Common myeloid progenitor, CD34-positive (primary cell): ENCODE measurements around the gene ARPIN.
"Not testable (repeated sequence)": the region's sequence is repeated elsewhere in the genome, so short reads cannot be mapped to it uniquely, and the experiment has no call there.

Experiments used
- CTCF ChIA-PET: fragments of 350-600 bp; sonication (Branson Sonifier 250); formaldehyde crosslinking; loops from one replicate; lab custom pipeline; 2021; ENCODE audit warnings: antibody characterized with exemption; lab: Charles Lee
- POLR2A ChIA-PET: fragments of 350-600 bp; sonication (Branson Sonifier 250); formaldehyde crosslinking; loops from one replicate; lab custom pipeline; 2021; ENCODE audit warnings: antibody characterized with exemption; lab: Charles Lee
- DNase-seq, 3 donors: peaks; one replicate each; pipeline versions ENCODE4 v3.0.0 to v3.0.0-alpha.2; 2013
- H3K27ac ChIP-seq, 2 experiments: 1 replicate in 1 of 2; 2 replicates in 1 of 2; pipeline ENCODE4 v1.7.0; 2013; ENCODE audit warnings: inconsistent platforms in 2 of 2, low read length in 2 of 2, mild to moderate bottlenecking in 2 of 2, low read depth in 1 of 2, moderate library complexity in 1 of 2; ENCODE audit not compliant: severe bottlenecking in 2 of 2, insufficient read depth in 1 of 2, poor library complexity in 1 of 2
- H3K27me3 ChIP-seq, 5 experiments: replicated peaks in 2 of 5; 1 replicate in 3 of 5; 2 replicates in 2 of 5; pipeline versions ENCODE4 v1.6.1 to v1.7.0; 2013; ENCODE audit warnings: low read length in 4 of 5, mild to moderate bottlenecking in 2 of 5, moderate library complexity in 2 of 5, inconsistent platforms in 1 of 5; ENCODE audit not compliant: insufficient read depth in 5 of 5, control insufficient read depth in 4 of 5
- H3K36me3 ChIP-seq, 4 experiments: 1 replicate in 2 of 4; 2 replicates in 2 of 4; pipeline versions ENCODE4 v1.6.1 to v1.7.0; 2013; ENCODE audit warnings: low read length in 3 of 4, control low read depth in 1 of 4, mild to moderate bottlenecking in 1 of 4; ENCODE audit not compliant: control insufficient read depth in 4 of 4, insufficient read depth in 4 of 4
- H3K4me1 ChIP-seq, 4 experiments: 1 replicate in 3 of 4; 2 replicates in 1 of 4; pipeline versions ENCODE4 v1.6.1 to v1.7.1; 2013; ENCODE audit warnings: low read length in 3 of 4, mild to moderate bottlenecking in 3 of 4, control low read depth in 1 of 4, inconsistent platforms in 1 of 4, moderate library complexity in 1 of 4; ENCODE audit not compliant: control insufficient read depth in 4 of 4, insufficient read depth in 4 of 4; ENCODE audit errors: control extremely low read depth in 1 of 4
- H3K4me3 ChIP-seq, 7 experiments: 1 replicate in 4 of 7; 2 replicates in 3 of 7; pipeline versions ENCODE4 v1.5.1 to v1.7.0; 2013; ENCODE audit warnings: mild to moderate bottlenecking in 7 of 7, low read length in 6 of 7, moderate library complexity in 6 of 7, inconsistent platforms in 2 of 7, low read depth in 2 of 7, control low read depth in 1 of 7; ENCODE audit not compliant: insufficient read depth in 4 of 7, control insufficient read depth in 1 of 7; ENCODE audit errors: extremely low read depth in 1 of 7
- H3K9me3 ChIP-seq, 5 experiments: 1 replicate in 4 of 5; 2 replicates in 1 of 5; pipeline versions ENCODE4 v1.6.1 to v1.7.1; 2013; ENCODE audit warnings: low read length in 4 of 5, mild to moderate bottlenecking in 2 of 5, inconsistent platforms in 1 of 5, low read depth in 1 of 5, moderate library complexity in 1 of 5; ENCODE audit not compliant: control insufficient read depth in 4 of 5, insufficient read depth in 2 of 5; ENCODE audit errors: control extremely low read depth in 1 of 5
- WGBS: methylation state at CpG from one replicate; pipeline ENCODE4 v1.1.5; 2013; ENCODE audit not compliant: insufficient coverage; 5-methylcytosine and 5-hydroxymethylcytosine counted together

Gene ARPIN

GRCh38 chr15:89885179-89885578 is 27.6 kb downstream of the ARPIN start:
- peaks cover 17 to 44% (median 30%) of the 10 kb centered on the region in 4 experiments for H3K36me3 ChIP-seq
- DNase-seq, H3K27me3 ChIP-seq, H3K4me1 ChIP-seq, POLR2A ChIA-PET, H3K9me3 ChIP-seq, H3K4me3 ChIP-seq, H3K27ac ChIP-seq: not testable (repeated sequence)
- 100% methylated on average over 2 of the region's 3 CpGs for WGBS
- CTCF ChIA-PET = interaction anchor here (0.6 to 5.5 kb wide), 5 partner anchors 14 to 201 kb away, joined by 3 to 36 read pairs (median 4); no protein-coding TSS in a partner anchor

GRCh38 chr15:89883518-89883917 is 29.2 kb downstream of the ARPIN start:
- WGBS = no CpG with 5 or more reads among the region's 1 CpG
- peaks cover 14 to 41% (median 27%) of the 10 kb centered on the region in 4 experiments for H3K36me3 ChIP-seq
- H3K9me3 ChIP-seq = no peaks in the 10 kb centered on the region
- no peak overlapping the region for H3K27ac ChIP-seq
- H3K4me3 ChIP-seq = no peak overlapping the region
- H3K4me1 ChIP-seq = no peaks in the 10 kb centered on the region
- H3K27me3 ChIP-seq = no peaks in the 10 kb centered on the region
- ChIA-PET POLR2A (interaction anchor here (0.7 kb wide), 1 partner anchor 121 kb away, joined by 4 read pairs; no protein-coding TSS in a partner anchor), CTCF (interaction anchor here (0.7 to 1.5 kb wide), 2 partner anchors 143 to 188 kb away, joined by 3 read pairs; no protein-coding TSS in a partner anchor)
- no peak for DNase-seq

- ChIA-PET CTCF (interaction anchor here (0.6 kb wide), 1 partner anchor 120 kb away, joined by 3 read pairs; no protein-coding TSS in a partner anchor), POLR2A (no interaction called here)
- Histone ChIP-seq H3K27me3 (no peaks in the 10 kb centered on the region), H3K4me3 (no peak overlapping the region), H3K9me3 (no peaks in the 10 kb centered on the region), H3K36me3 (peaks cover 12 to 44% (median 24%) of the 10 kb centered on the region in 4 experiments), H3K4me1 (no peaks in the 10 kb centered on the region), H3K27ac (no peak overlapping the region)
- 89% methylated on average over 1 of the region's 1 CpG for WGBS
- DNase-seq = no peak
Measured at GRCh38 chr15:89880727-89881126, 32.0 kb downstream of the ARPIN start.

GRCh38 chr15:89878323-89878722 is 34.4 kb downstream of the ARPIN start:
- Histone ChIP-seq H3K4me3 (no peak overlapping the region), H3K27ac (no peak overlapping the region), H3K9me3 (no peaks in the 10 kb centered on the region), H3K36me3 (peaks cover 10 to 39% (median 18%) of the 10 kb centered on the region in 4 experiments), H3K4me1 (peaks cover 0 to 3% (median 0%) of the 10 kb centered on the region in 4 experiments), H3K27me3 (no peaks in the 10 kb centered on the region)
- no CpG with 5 or more reads among the region's 3 CpGs for WGBS
- no peak for DNase-seq
- CTCF ChIA-PET = interaction anchor here (0.6 to 9.2 kb wide), 6 partner anchors 11 to 138 kb away, joined by 4 to 240 read pairs (median 35); partner anchors contain the start of gene MESP2
- POLR2A ChIA-PET = interaction anchor here (0.7 kb wide), 1 partner anchor 265 kb away, joined by 5 read pairs; no protein-coding TSS in a partner anchor

GRCh38 chr15:89877083-89877425 is 35.7 kb downstream of the ARPIN start:
- CTCF ChIA-PET = interaction anchor here (0.7 to 9.2 kb wide), 11 partner anchors 11 to 210 kb away, joined by 3 to 240 read pairs (median 11); partner anchors contain the start of genes ANPEP and MESP2
- H3K4me3 ChIP-seq = no peak overlapping the region
- no CpG with 5 or more reads among the region's 2 CpGs for whole genome bisulfite sequencing
- H3K36me3 ChIP-seq = peaks cover 7 to 42% (median 18%) of the 10 kb centered on the region in 4 experiments
- no peaks in the 10 kb centered on the region for H3K9me3 ChIP-seq
- DNase-seq = no peak
- H3K27ac ChIP-seq = no peak overlapping the region
- H3K4me1 ChIP-seq = peaks cover 0 to 3% (median 0%) of the 10 kb centered on the region in 4 experiments
- POLR2A ChIA-PET = no interaction called here
- H3K27me3 ChIP-seq = no peaks in the 10 kb centered on the region

GRCh38 chr15:89876396-89877082 is 36.2 kb downstream of the ARPIN start:
- Histone ChIP-seq H3K4me3 (no peak overlapping the region), H3K4me1 (peaks cover 0 to 3% (median 0%) of the 10 kb centered on the region in 4 experiments), H3K36me3 (peaks cover 7 to 42% (median 18%) of the 10 kb centered on the region in 4 experiments), H3K27ac (no peak overlapping the region), H3K9me3 (no peaks in the 10 kb centered on the region), H3K27me3 (no peaks in the 10 kb centered on the region)
- WGBS = 88% methylated on average over 4 of the region's 4 CpGs
- DNase-seq = no peak
- ChIA-PET POLR2A (no interaction called here), CTCF (interaction anchor here (0.7 to 9.2 kb wide), 11 partner anchors 11 to 210 kb away, joined by 3 to 240 read pairs (median 11); partner anchors contain the start of genes ANPEP and MESP2)

GRCh38 chr15:89875741-89876140 is 37.0 kb downstream of the ARPIN start:
- H3K9me3 ChIP-seq = no peaks in the 10 kb centered on the region
- no peak overlapping the region for H3K27ac ChIP-seq
- ChIA-PET CTCF (interaction anchor here (0.6 to 9.2 kb wide), 14 partner anchors 10 to 139 kb away, joined by 3 to 240 read pairs (median 7); partner anchors contain the start of gene MESP2), POLR2A (no interaction called here)
- peaks cover 7 to 34% (median 21%) of the 10 kb centered on the region in 4 experiments for H3K36me3 ChIP-seq
- H3K27me3 ChIP-seq = no peaks in the 10 kb centered on the region
- no peak for DNase-seq
- WGBS = 96% methylated on average over 5 of the region's 6 CpGs
- no peak overlapping the region for H3K4me3 ChIP-seq
- H3K4me1 ChIP-seq = peaks cover 0 to 3% (median 0%) of the 10 kb centered on the region in 4 experiments
